GM12872 (cell line): Measurements from ENCODE around the gene GBF1.

Experiments
- CTCF ChIP-seq: IDR thresholded peaks from 3 replicates; pipeline ENCODE4 v1.5.1; 2011; ENCODE audit warnings: low read depth, mild to moderate bottlenecking, low read length, moderate library complexity; ENCODE audit not compliant: insufficient read depth

Gene GBF1

GRCh38 chr10:102342458-102342857 lies 97.1 kb downstream of the GBF1 start:
- TF ChIP-seq CTCF, result no peak

DNA sequence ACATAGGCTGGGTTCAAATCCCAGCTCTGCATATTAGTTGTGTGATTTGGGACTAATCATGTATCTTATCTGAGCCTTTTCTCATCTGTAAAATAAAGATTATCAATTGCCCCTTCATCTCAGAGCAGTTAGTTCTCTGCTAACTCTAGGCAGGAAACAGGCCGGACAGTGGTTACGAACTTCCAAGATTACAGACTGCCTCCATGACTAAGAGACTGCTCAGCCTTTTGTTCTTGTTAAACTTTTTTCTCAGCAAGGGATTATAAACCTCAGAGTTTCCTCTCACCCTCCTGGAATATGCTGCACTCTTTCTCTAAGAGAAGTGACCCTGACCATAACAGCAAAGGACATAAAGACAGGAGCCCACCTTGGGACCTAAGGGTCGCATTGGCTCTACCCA lies 97.6 kb downstream of the GBF1 start:
- TF ChIP-seq CTCF, result no peak

- TF ChIP-seq CTCF, result no peak
Observed at GRCh38 chr10:102344067-102344466, 98.7 kb downstream of the GBF1 start.

GRCh38 chr10:102347236-102347828 lies 102.0 kb downstream of the GBF1 start:
- TF ChIP-seq CTCF, result peak; percentile 30; the same call in 2 of the 3 replicates

DNA sequence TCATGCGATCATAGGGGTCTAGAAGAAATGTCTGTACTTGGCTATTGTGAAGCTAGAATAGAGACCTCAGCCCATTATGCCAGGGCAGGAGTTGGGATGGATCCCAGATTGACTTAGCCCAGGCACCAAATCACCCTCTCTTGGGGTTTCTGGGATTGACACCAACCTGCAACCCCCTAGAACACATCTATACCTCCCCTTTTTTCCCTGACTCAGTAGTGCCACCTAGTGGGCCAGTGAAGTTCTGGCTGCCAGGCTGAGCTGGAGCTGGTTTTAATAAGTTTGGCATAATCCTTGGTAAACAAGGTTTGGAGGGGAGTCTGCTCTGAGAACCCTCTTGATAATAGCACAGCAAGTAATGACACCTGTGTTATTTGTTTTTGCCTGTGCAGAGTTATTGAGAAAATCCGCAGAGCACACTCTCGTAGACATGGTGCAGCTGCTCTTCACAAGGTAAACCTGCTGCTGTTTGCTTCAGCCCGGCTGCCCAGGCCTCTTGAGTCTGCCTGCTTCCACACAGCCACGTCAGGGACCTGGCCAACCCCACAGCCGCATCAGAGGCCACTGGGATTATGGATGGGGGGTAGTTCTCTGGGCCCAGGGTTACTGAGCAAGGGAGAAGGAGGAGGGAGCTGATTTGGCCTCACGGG lies 106.9 kb downstream of the GBF1 start:
- peak; percentile 93 for TF ChIP-seq CTCF

- no peak for TF ChIP-seq CTCF
Observed at GRCh38 chr10:102354451-102354850, 109.1 kb downstream of the GBF1 start.

GRCh38 chr10:102358712-102359382 lies 113.5 kb downstream of the GBF1 start:
- TF ChIP-seq CTCF, result no peak
